Activated CD8-positive, alpha-beta memory T cell treated with anti-CD3 and anti-CD28 coated beads for 4 hours (primary cell): ENCODE data around the gene LIPG.
"Not testable (repeated sequence)": the region's sequence is repeated elsewhere in the genome, so short reads cannot be mapped to it uniquely, and the experiment has no call there.

Experiments
- DNase-seq, 2 donors: peaks; one replicate each; pipeline ENCODE4 v3.0.0-alpha.2; 2020; ENCODE audit warnings: low read depth in 2 of 2

Gene LIPG

GRCh38 chr18:49546719-49547273 lies 15.1 kb upstream of the LIPG start:
- no peak for DNase-seq

GRCh38 chr18:49547701-49548100 lies 14.2 kb upstream of the LIPG start:
- DNase-seq: no peak

- DNase-seq: no peak
Observed at GRCh38 chr18:49548229-49548636, 13.6 kb upstream of the LIPG start.

- DNase-seq: no peak
Observed at GRCh38 chr18:49550621-49551339, 11.1 kb upstream of the LIPG start.

- DNase-seq: no peak
Observed at GRCh38 chr18:49553003-49553402, 8.9 kb upstream of the LIPG start.

GRCh38 chr18:49555641-49556040 lies 6.2 kb upstream of the LIPG start:
- no peak for DNase-seq

- DNase-seq: no peak
Observed at GRCh38 chr18:49558356-49558755, 3.5 kb upstream of the LIPG start.

- not testable (repeated sequence) for DNase-seq
Observed at GRCh38 chr18:49559326-49559931, 2.4 kb upstream of the LIPG start.

- no peak for DNase-seq
Observed at GRCh38 chr18:49560277-49560623, 1.6 kb upstream of the LIPG start.

GRCh38 chr18:49560624-49561288 lies 1.1 kb upstream of the LIPG start:
- DNase-seq: no peak

- DNase-seq: no peak
Observed at GRCh38 chr18:49562481-49563129, 748 bp downstream of the LIPG start.

- no peak for DNase-seq
Observed at GRCh38 chr18:49563130-49563540, 1.3 kb downstream of the LIPG start.

- no peak for DNase-seq
Observed at GRCh38 chr18:49563701-49564517, 2.1 kb downstream of the LIPG start.

GRCh38 chr18:49564518-49564834 lies 2.6 kb downstream of the LIPG start:
- no peak for DNase-seq

- no peak for DNase-seq
Observed at GRCh38 chr18:49565101-49565500, 3.2 kb downstream of the LIPG start.

- no peak for DNase-seq
Observed at GRCh38 chr18:49565612-49566011, 3.8 kb downstream of the LIPG start.

- DNase-seq: no peak
Observed at GRCh38 chr18:49566217-49566770, 4.4 kb downstream of the LIPG start.

- no peak for DNase-seq
Observed at GRCh38 chr18:49566985-49567384, 5.1 kb downstream of the LIPG start.

GRCh38 chr18:49569724-49570123 lies 7.9 kb downstream of the LIPG start:
- DNase-seq: no peak

- no peak for DNase-seq
Observed at GRCh38 chr18:49570836-49571235, 9.0 kb downstream of the LIPG start.

GRCh38 chr18:49572611-49573345 lies 10.9 kb downstream of the LIPG start:
- DNase-seq: no peak
